GM13976 (cell line): ENCODE data around the gene ADCY3.

Experiments
- DNase-seq: peaks from one replicate; pipeline ENCODE4 v3.0.0; 2012; ENCODE audit warnings: low spot score
- CTCF ChIP-seq: IDR thresholded peaks from 2 replicates; pipeline ENCODE4 v1.5.1; 2012; ENCODE audit warnings: borderline replicate concordance, mild to moderate bottlenecking; ENCODE audit not compliant: insufficient read depth; ENCODE audit errors: extremely low read depth, missing control alignments, control extremely low read depth
- in situ Hi-C: fragments of 300-500 bp; cut with MboI; formaldehyde crosslinking; loops from one replicate; pipeline ENCODE4 v1.12.0; 2022; ENCODE audit warnings: low sequenced_read_pairs, mixed read lengths, inconsistent platforms; ENCODE audit not compliant: unreplicated experiment

Gene ADCY3

DNA sequence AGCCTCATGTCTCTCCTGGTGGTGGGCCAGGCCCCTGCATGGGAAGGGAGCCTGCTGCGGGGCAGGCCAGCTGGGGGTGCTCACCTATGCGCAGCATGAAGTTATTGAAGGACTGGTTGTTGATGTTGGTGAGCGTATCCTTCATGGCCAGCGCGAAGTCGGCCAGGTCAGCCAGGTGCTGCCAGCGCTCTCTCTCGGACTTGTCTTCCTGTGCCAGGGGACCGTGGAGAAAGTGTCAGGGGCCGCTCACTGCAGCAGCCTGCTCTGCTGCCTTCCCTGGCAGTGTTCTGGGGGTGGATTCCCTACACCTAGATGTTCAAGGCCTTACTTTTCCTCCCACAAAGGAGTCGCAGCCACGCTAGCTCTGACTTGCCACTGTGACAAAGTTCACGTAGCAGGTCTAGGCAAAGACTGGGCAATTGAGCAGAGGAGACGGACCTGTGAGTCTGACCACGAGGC, 98.6 kb downstream of the ADCY3 start:
- DNase-seq: peak; percentile 19
- TF ChIP-seq CTCF: no peak
- in situ Hi-C loops: loop anchor here (10.0 kb wide), 1 partner anchor 207 kb away; no protein-coding TSS in a partner anchor

- DNase-seq: peak; percentile 34
Measured at GRCh38 chr2:24820598-24821432, 99.2 kb downstream of the ADCY3 start.

GRCh38 chr2:24820175-24820513, 99.9 kb downstream of the ADCY3 start:
- TF ChIP-seq CTCF: no peak
- in situ Hi-C loops: loop anchor here (10.0 kb wide), 1 partner anchor 205 kb away; no protein-coding TSS in a partner anchor
- DNase-seq: no peak

More at GRCh38 chr2:24820598-24821432, 99.2 kb downstream of the ADCY3 start:
- TF ChIP-seq CTCF: no peak
- in situ Hi-C loops: loop anchor here (10.0 kb wide), 1 partner anchor 206 kb away; no protein-coding TSS in a partner anchor

- no peak for DNase-seq
- no peak for TF ChIP-seq CTCF
- in situ Hi-C loops: loop anchor here (10.0 kb wide), 2 partner anchors 205 to 405 kb away; no protein-coding TSS in a partner anchor
Measured at GRCh38 chr2:24819442-24820174, 100.4 kb downstream of the ADCY3 start.

GRCh38 chr2:24818721-24819167, 101.3 kb downstream of the ADCY3 start:
- in situ Hi-C loops: loop anchor here (10.0 kb wide), 1 partner anchor 404 kb away; no protein-coding TSS in a partner anchor
- DNase-seq: no peak
- no peak for TF ChIP-seq CTCF

- no peak for DNase-seq
- no peak for TF ChIP-seq CTCF
Measured at GRCh38 chr2:24816884-24817283, 103.2 kb downstream of the ADCY3 start.

More at GRCh38 chr2:24816884-24817283, 103.2 kb downstream of the ADCY3 start:
- in situ Hi-C loops: loop anchor here (10.0 kb wide), 1 partner anchor 402 kb away; no protein-coding TSS in a partner anchor
